ENCODE measurements around the gene MEIS1.

GRCh38 chr2:66445076-66445924, 10.4 kb downstream of the MEIS1 start:
- TF ChIP-seq TAF1 (IDR thresholded peaks at IDR 0.05; ENCODE audit: borderline replicate concordance, insufficient read depth, low read length) (no peak), POLR2AphosphoS5 (IDR thresholded peaks at IDR 0.05; ENCODE audit: low read depth, low read length) (no peak), REST (IDR thresholded peaks at IDR 0.05; ENCODE audit: insufficient read depth in 1 of 2, low read depth in 2 of 2, low read length in 2 of 2) (no peak)

Measured in PFSK-1 (cell line).